ENCODE measurements around the gene STXBP4.
A peak's percentile ranks its signal among the peaks of the same experiment; 100 is the strongest.

The STXBP4 gene

GRCh38 chr17:54972406-54973138, 4.0 kb downstream of the STXBP4 start:
- H3K4me1 ChIP-seq (ENCODE audit: control insufficient read depth, insufficient read depth, low read length): peaks cover 12% of the 10 kb centered on the region
- H3K4me2 ChIP-seq (ENCODE audit: low read length): no peak overlapping the region
- H3K9ac ChIP-seq (ENCODE audit: low read depth, low read length): no peak overlapping the region
- no peaks in the 10 kb centered on the region for H3K27me3 ChIP-seq (ENCODE audit: control insufficient read depth, insufficient read depth, low read length)
- H3K36me3 ChIP-seq (ENCODE audit: insufficient read depth, low read length): no peaks in the 10 kb centered on the region
- H3K9me3 ChIP-seq (replicated peaks; ENCODE audit: low read length): no peaks in the 10 kb centered on the region
- H3K4me3 ChIP-seq (ENCODE audit: low read length): no peak overlapping the region

DNA sequence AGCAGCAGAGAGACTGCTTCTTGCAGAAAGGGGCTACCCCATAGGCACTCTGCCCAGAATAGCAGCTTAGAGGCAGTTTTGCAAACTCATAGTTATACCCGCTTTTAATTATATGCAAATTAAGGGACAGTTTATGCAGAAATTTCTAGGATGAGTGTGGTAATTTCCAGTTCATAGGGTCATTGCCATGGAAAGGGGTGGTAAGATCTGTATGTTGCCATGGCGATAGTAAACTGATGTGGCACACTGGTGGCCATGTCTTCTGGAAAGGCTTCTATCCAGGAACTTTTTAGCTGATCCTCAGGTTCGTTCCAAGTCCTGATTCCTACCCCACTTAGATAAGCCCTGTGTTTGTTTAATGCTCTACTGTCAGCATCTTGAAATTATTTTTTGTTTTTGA, 6.2 kb downstream of the STXBP4 start:
- Histone ChIP-seq H3K9ac (ENCODE audit: low read depth, low read length) (no peak overlapping the region), H3K36me3 (ENCODE audit: insufficient read depth, low read length) (no peaks in the 10 kb centered on the region), H3K4me1 (ENCODE audit: control insufficient read depth, insufficient read depth, low read length) (peaks cover 25% of the 10 kb centered on the region), H3K9me3 (replicated peaks; ENCODE audit: low read length) (no peaks in the 10 kb centered on the region), H3K27me3 (ENCODE audit: control insufficient read depth, insufficient read depth, low read length) (no peaks in the 10 kb centered on the region), H3K4me3 (ENCODE audit: low read length) (no peak overlapping the region), H3K4me2 (ENCODE audit: low read length) (no peak overlapping the region)

- peaks cover 16% of the 10 kb centered on the region for H3K4me1 ChIP-seq (ENCODE audit: control insufficient read depth, insufficient read depth, low read length)
- no peaks in the 10 kb centered on the region for H3K27me3 ChIP-seq (ENCODE audit: control insufficient read depth, insufficient read depth, low read length)
- H3K4me2 ChIP-seq (ENCODE audit: low read length): no peak overlapping the region
- no peak overlapping the region for H3K9ac ChIP-seq (ENCODE audit: low read depth, low read length)
- H3K9me3 ChIP-seq (replicated peaks; ENCODE audit: low read length): no peaks in the 10 kb centered on the region
- no peaks in the 10 kb centered on the region for H3K36me3 ChIP-seq (ENCODE audit: insufficient read depth, low read length)
- no peak overlapping the region for H3K4me3 ChIP-seq (ENCODE audit: low read length)
Measured at GRCh38 chr17:54976316-54976715, 7.8 kb downstream of the STXBP4 start.

DNA sequence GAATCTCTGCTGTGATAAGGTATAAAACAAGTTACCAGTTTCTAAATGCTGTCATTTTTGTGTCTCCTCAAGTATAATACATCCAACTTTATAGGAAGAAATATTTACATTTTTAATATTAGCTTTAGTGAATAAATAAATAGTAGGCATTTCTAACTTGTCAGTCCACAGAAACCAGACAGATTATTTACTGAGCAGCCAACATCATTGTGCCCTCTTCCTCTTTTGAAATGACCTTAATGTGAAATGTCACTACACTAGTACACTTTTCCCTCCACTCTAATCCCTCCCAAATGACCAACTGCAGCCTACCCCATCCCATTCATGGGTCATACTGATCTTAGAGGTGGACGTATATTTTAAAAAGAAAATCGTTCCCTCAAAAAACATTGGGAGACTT, 9.2 kb downstream of the STXBP4 start:
- H3K27me3 ChIP-seq (ENCODE audit: control insufficient read depth, insufficient read depth, low read length): no peaks in the 10 kb centered on the region
- no peak overlapping the region for H3K4me3 ChIP-seq (ENCODE audit: low read length)
- no peak overlapping the region for H3K9ac ChIP-seq (ENCODE audit: low read depth, low read length)
- H3K4me2 ChIP-seq (ENCODE audit: low read length): no peak overlapping the region
- H3K36me3 ChIP-seq (ENCODE audit: insufficient read depth, low read length): no peaks in the 10 kb centered on the region
- no peaks in the 10 kb centered on the region for H3K9me3 ChIP-seq (replicated peaks; ENCODE audit: low read length)
- peaks cover 30% of the 10 kb centered on the region for H3K4me1 ChIP-seq (ENCODE audit: control insufficient read depth, insufficient read depth, low read length)

DNA sequence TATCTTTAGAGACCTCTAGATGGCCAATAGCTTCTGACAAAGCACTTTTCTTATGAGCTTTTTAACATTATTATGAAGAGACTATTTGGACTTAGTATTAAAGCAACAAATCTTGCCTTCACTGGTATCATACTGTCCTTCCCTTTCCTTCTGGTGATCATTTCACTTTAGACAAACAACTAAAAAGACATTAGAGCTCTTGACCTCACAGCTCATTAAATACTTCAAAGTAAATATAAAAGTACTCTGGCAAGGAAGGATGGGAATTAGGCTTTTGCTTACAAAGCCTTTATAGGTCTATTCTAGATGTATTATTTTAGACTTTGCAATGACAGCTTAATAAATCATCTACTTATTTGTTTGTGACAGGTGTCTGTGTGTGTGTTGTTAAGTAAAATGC, 11.1 kb downstream of the STXBP4 start:
- Histone ChIP-seq H3K36me3 (ENCODE audit: insufficient read depth, low read length) (no peaks in the 10 kb centered on the region), H3K9ac (ENCODE audit: low read depth, low read length) (no peak overlapping the region), H3K4me3 (ENCODE audit: low read length) (no peak overlapping the region), H3K9me3 (replicated peaks; ENCODE audit: low read length) (no peaks in the 10 kb centered on the region), H3K4me2 (ENCODE audit: low read length) (no peak overlapping the region), H3K27me3 (ENCODE audit: control insufficient read depth, insufficient read depth, low read length) (no peaks in the 10 kb centered on the region), H3K4me1 (ENCODE audit: control insufficient read depth, insufficient read depth, low read length) (peaks cover 43% of the 10 kb centered on the region)

- Histone ChIP-seq H3K4me1 (ENCODE audit: control insufficient read depth, insufficient read depth, low read length) (peaks cover 50% of the 10 kb centered on the region), H3K4me3 (ENCODE audit: low read length) (no peak overlapping the region), H3K4me2 (ENCODE audit: low read length) (no peak overlapping the region), H3K9me3 (replicated peaks; ENCODE audit: low read length) (no peaks in the 10 kb centered on the region), H3K27me3 (ENCODE audit: control insufficient read depth, insufficient read depth, low read length) (no peaks in the 10 kb centered on the region), H3K36me3 (ENCODE audit: insufficient read depth, low read length) (no peaks in the 10 kb centered on the region), H3K9ac (ENCODE audit: low read depth, low read length) (no peak overlapping the region)
Measured at GRCh38 chr17:54980375-54980774, 11.8 kb downstream of the STXBP4 start.

GRCh38 chr17:54982399-54982798, 13.8 kb downstream of the STXBP4 start:
- peak overlapping the region; percentile 17 for H3K4me3 ChIP-seq (ENCODE audit: low read length)
- peak overlapping the region; percentile 62 for H3K9ac ChIP-seq (ENCODE audit: low read depth, low read length)
- no peaks in the 10 kb centered on the region for H3K27me3 ChIP-seq (ENCODE audit: control insufficient read depth, insufficient read depth, low read length)
- H3K4me1 ChIP-seq (ENCODE audit: control insufficient read depth, insufficient read depth, low read length): peaks cover 59% of the 10 kb centered on the region
- H3K9me3 ChIP-seq (replicated peaks; ENCODE audit: low read length): no peaks in the 10 kb centered on the region
- peak overlapping the region; percentile 62 for H3K4me2 ChIP-seq (ENCODE audit: low read length)
- peaks cover 6% of the 10 kb centered on the region for H3K36me3 ChIP-seq (ENCODE audit: insufficient read depth, low read length)

DNA sequence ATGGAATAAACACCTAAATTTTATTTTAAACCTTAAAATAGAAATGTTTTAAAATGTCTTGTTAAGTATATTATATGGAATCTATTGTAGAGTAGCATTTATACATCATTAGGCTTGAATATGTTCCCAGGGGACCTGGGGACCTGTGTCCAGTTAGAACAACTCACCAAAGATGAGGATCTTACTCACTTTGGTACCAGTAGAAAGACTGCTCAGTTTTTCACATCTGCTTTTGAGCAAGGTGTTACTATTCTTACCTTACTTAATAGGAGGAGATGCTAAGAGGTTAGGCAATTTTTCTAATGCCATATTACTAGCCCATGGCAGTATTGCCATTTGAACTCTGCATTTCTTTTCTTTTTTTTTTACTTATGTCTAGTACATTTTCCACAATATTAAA, 14.7 kb downstream of the STXBP4 start:
- Histone ChIP-seq H3K4me1 (ENCODE audit: control insufficient read depth, insufficient read depth, low read length) (peaks cover 52% of the 10 kb centered on the region), H3K36me3 (ENCODE audit: insufficient read depth, low read length) (peaks cover 7% of the 10 kb centered on the region), H3K27me3 (ENCODE audit: control insufficient read depth, insufficient read depth, low read length) (no peaks in the 10 kb centered on the region), H3K4me2 (ENCODE audit: low read length) (peak overlapping the region; percentile 62), H3K4me3 (ENCODE audit: low read length) (no peak overlapping the region), H3K9me3 (replicated peaks; ENCODE audit: low read length) (no peaks in the 10 kb centered on the region), H3K9ac (ENCODE audit: low read depth, low read length) (peak overlapping the region; percentile 62)

DNA sequence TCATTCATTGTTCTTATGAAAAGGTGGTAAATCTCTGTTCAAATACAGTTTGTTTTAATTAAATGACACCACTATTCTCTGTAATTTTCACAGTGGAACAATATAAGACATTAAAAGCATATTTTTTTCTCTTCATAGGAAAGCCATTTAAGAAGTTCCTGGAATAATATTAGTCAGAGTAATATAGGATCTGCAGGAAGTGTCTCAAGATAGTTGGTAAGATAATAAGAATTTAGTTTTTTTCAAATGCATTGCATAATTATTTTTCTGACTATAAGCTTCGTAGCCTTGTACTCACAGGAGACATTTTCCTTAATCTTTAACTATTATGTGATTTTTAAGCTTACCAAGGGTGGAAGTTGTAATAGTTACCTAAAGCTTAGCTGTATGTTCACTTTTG, 16.9 kb downstream of the STXBP4 start:
- H3K27me3 ChIP-seq (ENCODE audit: control insufficient read depth, insufficient read depth, low read length): no peaks in the 10 kb centered on the region
- H3K36me3 ChIP-seq (ENCODE audit: insufficient read depth, low read length): peaks cover 7% of the 10 kb centered on the region
- H3K4me2 ChIP-seq (ENCODE audit: low read length): peak overlapping the region; percentile 62
- no peaks in the 10 kb centered on the region for H3K9me3 ChIP-seq (replicated peaks; ENCODE audit: low read length)
- H3K9ac ChIP-seq (ENCODE audit: low read depth, low read length): peak overlapping the region; percentile 28
- peaks cover 43% of the 10 kb centered on the region for H3K4me1 ChIP-seq (ENCODE audit: control insufficient read depth, insufficient read depth, low read length)
- no peak overlapping the region for H3K4me3 ChIP-seq (ENCODE audit: low read length)

DNA sequence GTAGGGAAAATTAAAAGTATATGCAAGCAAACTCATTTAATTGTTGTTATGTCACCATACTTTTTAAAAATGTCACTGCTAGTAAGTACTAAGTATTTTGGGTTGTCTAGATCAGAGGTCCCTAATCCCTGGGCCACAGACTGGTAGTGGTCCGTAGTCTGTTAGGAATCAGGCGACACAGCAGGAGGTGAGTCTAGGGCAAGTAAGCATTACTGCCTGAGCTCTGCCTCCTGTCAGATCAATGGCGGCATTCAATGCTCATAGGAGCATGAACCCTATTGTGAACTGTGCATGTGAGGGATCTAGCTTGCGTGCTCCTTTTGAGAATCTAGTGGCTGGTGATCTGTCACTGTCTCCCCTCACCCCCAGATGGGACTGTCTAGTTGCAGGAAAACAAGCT, 21.6 kb downstream of the STXBP4 start:
- H3K27me3 ChIP-seq (ENCODE audit: control insufficient read depth, insufficient read depth, low read length): no peaks in the 10 kb centered on the region
- peaks cover 7% of the 10 kb centered on the region for H3K36me3 ChIP-seq (ENCODE audit: insufficient read depth, low read length)
- H3K4me3 ChIP-seq (ENCODE audit: low read length): no peak overlapping the region
- no peaks in the 10 kb centered on the region for H3K9me3 ChIP-seq (replicated peaks; ENCODE audit: low read length)
- no peak overlapping the region for H3K9ac ChIP-seq (ENCODE audit: low read depth, low read length)
- H3K4me1 ChIP-seq (ENCODE audit: control insufficient read depth, insufficient read depth, low read length): peaks cover 11% of the 10 kb centered on the region
- no peak overlapping the region for H3K4me2 ChIP-seq (ENCODE audit: low read length)

DNA sequence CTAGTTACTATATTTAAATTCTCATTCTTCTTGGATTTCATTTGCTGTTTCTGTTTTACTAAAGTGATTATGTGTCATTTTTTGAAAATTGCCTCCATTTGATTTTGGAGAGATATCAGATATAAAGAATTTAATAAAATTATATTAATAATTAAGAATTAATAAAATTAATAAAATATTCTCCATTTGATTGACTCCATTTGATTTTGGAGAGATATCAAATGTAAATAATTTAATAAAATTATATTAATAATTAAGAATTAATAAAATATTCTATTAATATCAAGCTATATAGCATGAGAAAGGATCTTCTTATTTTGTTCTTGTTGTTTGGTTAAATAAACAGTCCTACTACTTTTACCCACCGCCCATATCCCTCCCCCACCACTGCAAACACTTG, 23.0 kb downstream of the STXBP4 start:
- H3K36me3 ChIP-seq (ENCODE audit: insufficient read depth, low read length): peaks cover 17% of the 10 kb centered on the region
- H3K9me3 ChIP-seq (replicated peaks; ENCODE audit: low read length): no peaks in the 10 kb centered on the region
- no peak overlapping the region for H3K4me3 ChIP-seq (ENCODE audit: low read length)
- no peak overlapping the region for H3K4me2 ChIP-seq (ENCODE audit: low read length)
- H3K4me1 ChIP-seq (ENCODE audit: control insufficient read depth, insufficient read depth, low read length): no peaks in the 10 kb centered on the region
- H3K27me3 ChIP-seq (ENCODE audit: control insufficient read depth, insufficient read depth, low read length): no peaks in the 10 kb centered on the region
- H3K9ac ChIP-seq (ENCODE audit: low read depth, low read length): no peak overlapping the region

All from skeletal muscle satellite cell (primary cell).